IMR-90 (cell line): ENCODE measurements around the gene TM4SF4. TPM values are rescaled to one million over a fixed set of nuclear protein-coding genes. Genes with fewer than 3 reads are reported as not detected.

Experiments
- ATAC-seq: fragments of 200-7000 bp; cut with Tn5 transposase; 2 replicates; pipeline ENCODE4 v1.9.1; 2020; ENCODE audit warnings: low read depth, mild to moderate bottlenecking, moderate library complexity
- BruUV-seq: library from RNA; stranded (reverse); fragments of 400-500 nt; replicated peaks from 2 replicates; lab custom pipeline; 2021; lab: Mats Ljungman, UMichigan
- CTCF ChIA-PET: fragments of 300-600 bp; formaldehyde crosslinking; extraction: SDS; loops from one replicate; lab custom pipeline; 2021; ENCODE audit warnings: antibody characterized with exemption; lab: Yijun Ruan, JAX
- POLR2A ChIA-PET: fragments of 300-600 bp; sonication (Branson Sonifier 250); formaldehyde crosslinking; loops from one replicate; lab custom pipeline; 2022; ENCODE audit warnings: antibody characterized with exemption; ENCODE audit not compliant: unreplicated experiment; lab: Charles Lee
- DNase-seq: peaks from one replicate; pipeline ENCODE4 v3.0.0; 2013
- H2AFZ ChIP-seq: replicated peaks from 2 replicates; pipeline ENCODE3; 2013; ENCODE audit warnings: low read length, mild to moderate bottlenecking; ENCODE audit not compliant: poor library complexity
- H2AK5ac ChIP-seq: 2 replicates; pipeline ENCODE4 v1.6.1; 2013; ENCODE audit warnings: low read depth, low read length, inconsistent platforms
- H2AK9ac ChIP-seq: replicated peaks from 2 replicates; pipeline ENCODE3; 2013; ENCODE audit warnings: mild to moderate bottlenecking, low read depth, low read length, moderate library complexity; ENCODE audit not compliant: poor library complexity
- H2BK120ac ChIP-seq: 2 replicates; pipeline ENCODE4 v1.6.1; 2013; ENCODE audit warnings: low read depth, low read length, inconsistent platforms
- H2BK15ac ChIP-seq: 3 replicates; pipeline ENCODE4 v1.6.1; 2013; ENCODE audit warnings: low read depth, low read length, inconsistent platforms
- H2BK20ac ChIP-seq: 2 replicates; pipeline ENCODE4 v1.6.1; 2013; ENCODE audit warnings: low read depth, mild to moderate bottlenecking, inconsistent platforms, low read length, moderate library complexity
- H2BK5ac ChIP-seq: 2 replicates; pipeline ENCODE4 v1.6.1; 2013; ENCODE audit warnings: mild to moderate bottlenecking, low read depth, low read length, inconsistent platforms; ENCODE audit not compliant: poor library complexity, severe bottlenecking
- H3K14ac ChIP-seq: replicated peaks from 2 replicates; pipeline ENCODE4 v1.6.1; 2013; ENCODE audit warnings: low read depth, low read length, inconsistent platforms
- H3K18ac ChIP-seq: 2 replicates; pipeline ENCODE4 v1.6.1; 2013; ENCODE audit warnings: low read depth, low read length, control low read depth
- H3K23ac ChIP-seq: 2 replicates; pipeline ENCODE4 v1.6.1; 2013; ENCODE audit warnings: low read depth, low read length, inconsistent platforms
- H3K27ac ChIP-seq: 2 replicates; pipeline ENCODE4 v1.5.1; 2013; ENCODE audit warnings: mild to moderate bottlenecking, control low read depth, low read length; ENCODE audit not compliant: insufficient read depth
- H3K27me3 ChIP-seq: 2 replicates; pipeline ENCODE4 v1.6.1; 2013; ENCODE audit warnings: low read length; ENCODE audit not compliant: control insufficient read depth, insufficient read depth
- H3K36me3 ChIP-seq: 2 replicates; pipeline ENCODE4 v1.6.1; 2013; ENCODE audit warnings: low read length, mixed read lengths; ENCODE audit not compliant: control insufficient read depth, insufficient read depth
- H3K4ac ChIP-seq: 2 replicates; pipeline ENCODE4 v1.6.1; 2013; ENCODE audit warnings: low read depth, low read length, inconsistent platforms
- H3K4me1 ChIP-seq: 2 replicates; pipeline ENCODE4 v1.6.1; 2013; ENCODE audit warnings: low read length, mixed read lengths; ENCODE audit not compliant: control insufficient read depth, insufficient read depth
- H3K4me2 ChIP-seq: 2 replicates; pipeline ENCODE4 v1.6.1; 2013; ENCODE audit warnings: low read depth, mild to moderate bottlenecking, control low read depth, low read length, moderate library complexity
- H3K4me3 ChIP-seq: 2 replicates; pipeline ENCODE4 v1.5.1; 2013; ENCODE audit warnings: low read depth, mild to moderate bottlenecking, control low read depth, low read length, moderate library complexity; ENCODE audit not compliant: insufficient read depth
- H3K56ac ChIP-seq: 2 replicates; pipeline ENCODE4 v1.6.1; 2013; ENCODE audit warnings: low read length, inconsistent platforms; ENCODE audit not compliant: insufficient read depth; ENCODE audit errors: extremely low read depth
- H3K79me1 ChIP-seq, 2 experiments: 2 replicates each; pipeline ENCODE4 v1.6.1; 2013; ENCODE audit warnings: low read length in 2 of 2, inconsistent platforms in 1 of 2, low read depth in 1 of 2
- H3K9ac ChIP-seq: 2 replicates; pipeline ENCODE4 v1.6.1; 2013; ENCODE audit warnings: low read depth, low read length, control low read depth
- H3K9me1 ChIP-seq: 2 replicates; pipeline ENCODE4 v1.6.1; 2013; ENCODE audit warnings: low read length, inconsistent platforms; ENCODE audit not compliant: insufficient read depth
- H3K9me3 ChIP-seq: 2 replicates; pipeline ENCODE4 v1.6.1; 2013; ENCODE audit warnings: low read length; ENCODE audit not compliant: control insufficient read depth, insufficient read depth
- H4K20me1 ChIP-seq: 2 replicates; pipeline ENCODE4 v1.6.1; 2013; ENCODE audit warnings: low read length, inconsistent platforms; ENCODE audit not compliant: insufficient read depth
- H4K5ac ChIP-seq: 2 replicates; pipeline ENCODE4 v1.6.1; 2013; ENCODE audit warnings: mild to moderate bottlenecking, low read depth, low read length, control low read depth
- H4K8ac ChIP-seq, 2 experiments: 2 replicates each; pipeline ENCODE4 v1.6.1; 2013; ENCODE audit warnings: low read depth in 2 of 2, low read length in 2 of 2, control low read depth in 1 of 2, inconsistent platforms in 1 of 2
- H4K91ac ChIP-seq: 2 replicates; pipeline ENCODE4 v1.6.1; 2013; ENCODE audit warnings: low read depth, low read length, inconsistent platforms; ENCODE audit not compliant: insufficient read depth
- BHLHE40 ChIP-seq: fragments of 150-350 bp; IDR thresholded peaks from 2 replicates; pipeline ENCODE4 v1.6.1; 2016; ENCODE audit warnings: mild to moderate bottlenecking, low read depth, low read length
- CEBPB ChIP-seq: IDR thresholded peaks from 2 replicates; pipeline ENCODE4 v1.6.1; 2012; ENCODE audit warnings: low read depth, low read length, improper control_type of control experiment
- ELK1 ChIP-seq: fragments of 150-350 bp; IDR thresholded peaks from 2 replicates; pipeline ENCODE4 v1.6.1; 2016; ENCODE audit warnings: low read depth, mild to moderate bottlenecking, low read length, moderate library complexity, borderline replicate concordance
- MAFK ChIP-seq: IDR thresholded peaks from 2 replicates; pipeline ENCODE4 v1.6.1; 2012; ENCODE audit warnings: low read depth, low read length, improper control_type of control experiment
- RCOR1 ChIP-seq: IDR thresholded peaks from 2 replicates; pipeline ENCODE4 v1.6.1; 2012; ENCODE audit warnings: mild to moderate bottlenecking, low read length, improper control_type of control experiment; ENCODE audit not compliant: insufficient replicate concordance
- USF2 ChIP-seq: fragments of 150-350 bp; IDR thresholded peaks from 2 replicates; pipeline ENCODE4 v1.6.1; 2017; ENCODE audit warnings: mild to moderate bottlenecking, antibody characterized with exemption, low read length, low read depth
- WGBS, 2 experiments: methylation state at CpG; one replicate each; pipeline versions ENCODE4 v1.1.5 to v1.1.7; 2013; ENCODE audit warnings: missing lambda C conversion rate in 2 of 2; ENCODE audit not compliant: insufficient read length in 1 of 2; ENCODE audit errors: extremely low coverage in 2 of 2; 5-methylcytosine and 5-hydroxymethylcytosine counted together
- dilution Hi-C: fragments of 300-500 bp; cut with HindIII; formaldehyde crosslinking; loops from one replicate; pipeline ENCODE4 v1.14.3; 2018; ENCODE audit warnings: low sequenced_read_pairs; ENCODE audit not compliant: unreplicated experiment
- in situ Hi-C: fragments of 300-500 bp; cut with MboI; formaldehyde crosslinking; loops from 3 replicates; pipeline ENCODE4 v1.14.3; 2019; ENCODE audit warnings: low sequenced_read_pairs, inconsistent platforms, mixed read lengths
- intact Hi-C: fragments of 100-400 bp; cut with micrococcal nuclease; formaldehyde crosslinking; loops from 2 replicates; pipeline ENCODE4 v1.10.0; 2022
- polyA plus RNA-seq, 3 experiments: library from polyadenylated mRNA; depleted of rRNA; stranded (reverse); fragments of >200 nt; gene quantifications; 2 replicates each; pipeline ENCODE4 v1.2.3, GENCODE V29; 2012; ENCODE audit warnings: low replicate concordance in 1 of 3
- total RNA-seq: library from RNA; depleted of rRNA; stranded (reverse); fragments of >200 nt; gene quantifications from 2 replicates; pipeline ENCODE4 v1.2.3, GENCODE V29; 2012
- TF ChIP-seq, protein P1 (sequence below): conservative IDR thresholded peaks from 2 replicates; pipeline ENCODE4 v1.5.1; 2012; ENCODE audit warnings: mild to moderate bottlenecking, low read depth, low read length, improper control_type of control experiment

TM4SF4 gene
- total and polyA plus RNA-seq, 2 of the 4 experiments (the other 2 are of a cell fraction) = 0.60 to 1.6 TPM

DNA sequence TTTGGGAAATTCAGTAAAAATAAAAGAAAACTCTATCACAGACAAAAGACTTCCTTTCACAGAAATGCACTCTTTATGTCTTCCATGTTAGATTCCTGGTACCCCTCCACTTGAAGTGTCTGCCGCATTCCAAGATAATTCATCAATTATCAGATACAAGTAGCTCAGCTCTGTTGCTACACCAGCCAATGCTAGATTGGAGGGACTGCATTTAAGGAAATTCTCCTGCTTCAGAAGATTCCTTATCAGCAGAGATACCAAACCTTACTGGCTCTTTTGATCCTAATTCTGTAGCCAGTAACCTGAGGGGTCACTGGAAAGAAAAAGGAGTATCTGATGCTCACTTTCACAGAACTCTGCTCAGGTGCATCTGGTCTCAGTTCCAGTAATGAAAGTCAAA, 63.9 kb downstream of the TM4SF4 start:
- in situ Hi-C loops = no loop called here
- no peak overlapping the region for H2BK120ac ChIP-seq
- no peak overlapping the region for H3K18ac ChIP-seq
- peaks cover 3% of the 10 kb centered on the region; the same call in 1 of the 2 replicates for H4K20me1 ChIP-seq
- H3K4ac ChIP-seq = 0 out of 2 replicates have a peak overlapping the region, but pooled peaks have one; percentile 3
- H3K4me3 ChIP-seq = no peak overlapping the region
- no peak overlapping the region for H3K9ac ChIP-seq
- no peak overlapping the region for H4K8ac ChIP-seq
- peaks cover 14% of the 10 kb centered on the region for H3K36me3 ChIP-seq
- peaks cover 39% of the 10 kb centered on the region for H3K4me1 ChIP-seq
- no CpG with 5 or more reads among the region's 1 CpG for WGBS, 2 experiments
- H3K27ac ChIP-seq = no peak overlapping the region
- ChIA-PET CTCF (no interaction called here), POLR2A (no interaction called here)
- no peak for DNase-seq
- H2BK5ac ChIP-seq = peak overlapping the region; percentile 18
- no peak overlapping the region for H2AK9ac ChIP-seq
- no TSS peak for BruUV-seq
- H3K79me1 ChIP-seq = peaks cover 36 to 76% of the 10 kb centered on the region in 2 experiments
- H2BK15ac ChIP-seq = no peak overlapping the region
- H2BK20ac ChIP-seq = no peak overlapping the region
- dilution Hi-C loops = no loop called here
- H3K56ac ChIP-seq = no peak overlapping the region
- H2AFZ ChIP-seq = no peak overlapping the region
- no peak for ATAC-seq
- no peak overlapping the region for H4K91ac ChIP-seq
- intact Hi-C loops = no loop called here
- H3K9me3 ChIP-seq = no peaks in the 10 kb centered on the region
- H3K23ac ChIP-seq = peak overlapping the region; percentile 61; the same call in 1 of the 2 replicates
- H2AK5ac ChIP-seq = peak overlapping the region; percentile 4; the same call in 1 of the 2 replicates
- TF ChIP-seq RCOR1 = no peak
- TF ChIP-seq BHLHE40 = no peak
- no peak for TF ChIP-seq CEBPB
- TF ChIP-seq ELK1 = no peak
- TF ChIP-seq USF2 = no peak
- TF ChIP-seq, protein P1, sequence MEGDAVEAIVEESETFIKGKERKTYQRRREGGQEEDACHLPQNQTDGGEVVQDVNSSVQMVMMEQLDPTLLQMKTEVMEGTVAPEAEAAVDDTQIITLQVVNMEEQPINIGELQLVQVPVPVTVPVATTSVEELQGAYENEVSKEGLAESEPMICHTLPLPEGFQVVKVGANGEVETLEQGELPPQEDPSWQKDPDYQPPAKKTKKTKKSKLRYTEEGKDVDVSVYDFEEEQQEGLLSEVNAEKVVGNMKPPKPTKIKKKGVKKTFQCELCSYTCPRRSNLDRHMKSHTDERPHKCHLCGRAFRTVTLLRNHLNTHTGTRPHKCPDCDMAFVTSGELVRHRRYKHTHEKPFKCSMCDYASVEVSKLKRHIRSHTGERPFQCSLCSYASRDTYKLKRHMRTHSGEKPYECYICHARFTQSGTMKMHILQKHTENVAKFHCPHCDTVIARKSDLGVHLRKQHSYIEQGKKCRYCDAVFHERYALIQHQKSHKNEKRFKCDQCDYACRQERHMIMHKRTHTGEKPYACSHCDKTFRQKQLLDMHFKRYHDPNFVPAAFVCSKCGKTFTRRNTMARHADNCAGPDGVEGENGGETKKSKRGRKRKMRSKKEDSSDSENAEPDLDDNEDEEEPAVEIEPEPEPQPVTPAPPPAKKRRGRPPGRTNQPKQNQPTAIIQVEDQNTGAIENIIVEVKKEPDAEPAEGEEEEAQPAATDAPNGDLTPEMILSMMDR = no peak
- no peak for TF ChIP-seq MAFK
- H3K14ac ChIP-seq = peak overlapping the region; percentile 1; the same call in 1 of the 2 replicates
- no peak overlapping the region for H4K5ac ChIP-seq
- H3K4me2 ChIP-seq = no peak overlapping the region
- peaks cover 18% of the 10 kb centered on the region for H3K9me1 ChIP-seq
- no peaks in the 10 kb centered on the region for H3K27me3 ChIP-seq
